ENCODE data around the gene ASB16.

- TF ChIP-seq POLR2A (IDR thresholded peaks at IDR 0.05) = no peak
- TF ChIP-seq CTCF (IDR thresholded peaks at IDR 0.05 in 8 of 11, conservative IDR thresholded peaks at IDR 0.05 in 3 of 11) = no peak
- TF ChIP-seq POLR2AphosphoS5 (IDR thresholded peaks at IDR 0.05) = peak in 1 of 3 donors; percentile 37
These were observed 7.6 kb downstream of the ASB16 start for GRCh38 chr17:44178133-44178532.

All from spleen (tissue), 7 donors.